HG03108 (cell line): ENCODE measurements around the gene GABRG3.

Experiments used
- ATAC-seq: cut with Tn5 transposase; IDR thresholded peaks from one replicate; pipeline ENCODE4 v1.9.1; 2021; ENCODE audit warnings: moderate library complexity; ENCODE audit not compliant: unreplicated experiment

The GABRG3 gene

DNA sequence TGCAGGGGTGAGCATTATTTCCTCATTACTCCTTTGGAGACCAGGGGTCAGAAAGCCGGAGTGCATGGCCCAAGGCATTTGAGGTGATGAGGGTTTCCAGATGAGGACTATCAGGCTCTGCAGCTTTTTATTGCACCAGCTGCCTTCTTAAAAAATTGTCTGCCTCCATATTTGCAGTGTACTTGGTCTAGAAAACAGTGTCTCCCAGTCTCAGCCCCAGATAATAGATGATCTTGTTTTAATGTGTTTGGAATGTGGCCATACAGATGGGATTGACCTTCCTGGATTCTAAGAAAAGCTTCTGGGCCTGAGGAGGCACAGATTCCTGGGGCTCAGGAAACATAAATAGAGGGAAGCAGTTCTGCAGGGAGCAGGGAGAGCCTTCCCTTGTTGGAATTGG, 123.3 kb downstream of the GABRG3 start:
- ATAC-seq: no peak

DNA sequence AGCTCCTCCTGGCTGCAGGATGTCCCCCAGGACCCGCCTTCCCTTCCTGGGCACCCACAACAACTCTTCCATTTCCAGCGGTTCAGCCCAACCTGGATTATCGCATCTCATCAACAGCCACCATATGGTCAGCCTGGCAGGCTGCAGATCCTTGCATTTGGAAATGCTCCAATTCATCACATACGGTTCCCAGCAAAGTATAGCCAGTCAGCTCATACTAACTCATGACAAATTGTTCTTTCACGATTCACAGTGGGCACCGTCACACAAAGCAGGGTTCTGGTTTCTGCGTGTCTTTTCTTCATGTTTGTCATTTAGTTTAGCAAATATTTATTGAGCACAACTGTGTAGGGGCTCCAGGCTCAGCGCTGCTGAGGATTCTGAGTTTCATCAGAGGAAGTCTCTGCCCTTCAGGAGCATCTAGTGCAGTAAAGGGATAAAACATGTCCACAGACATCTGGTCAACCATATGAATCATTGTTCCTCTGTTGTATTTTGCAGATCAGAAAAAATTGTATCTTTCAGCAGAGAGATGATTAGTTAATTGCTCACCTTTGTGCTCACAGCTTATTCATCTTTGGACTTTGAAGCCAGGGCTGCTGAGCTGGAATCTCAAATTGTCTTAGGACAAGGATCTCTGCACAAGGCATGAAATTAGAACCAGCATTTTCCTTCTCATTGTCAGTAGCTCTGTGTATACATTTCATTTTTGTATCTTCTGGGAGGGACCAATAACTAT, 125.1 kb downstream of the GABRG3 start:
- ATAC-seq: no peak

- ATAC-seq: no peak
Measured at GRCh38 chr15:27097506-27097905, 126.5 kb downstream of the GABRG3 start.

GRCh38 chr15:27101982-27102381, 131.0 kb downstream of the GABRG3 start:
- no peak for ATAC-seq

DNA sequence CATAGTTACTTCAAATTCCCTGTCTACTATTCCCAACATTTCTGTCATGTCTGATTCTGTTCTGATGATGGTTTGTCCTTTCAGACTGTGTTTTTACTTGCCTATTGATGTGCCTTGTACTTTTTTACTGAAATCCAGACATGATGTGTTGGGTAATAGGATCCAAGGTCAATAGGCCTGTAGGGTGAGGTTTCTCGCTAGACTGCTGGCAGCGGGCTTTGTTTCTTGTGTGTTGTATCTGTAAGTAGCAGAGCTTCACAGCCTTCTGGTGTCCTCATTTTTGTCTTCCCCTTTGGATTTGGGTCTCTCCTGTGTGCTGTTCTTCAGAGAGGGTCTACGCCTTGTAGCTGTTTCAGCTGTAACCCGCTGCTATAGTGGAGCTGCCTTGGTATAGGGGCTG, 140.3 kb downstream of the GABRG3 start:
- ATAC-seq: no peak

- no peak for ATAC-seq
Measured at GRCh38 chr15:27114473-27114872, 143.5 kb downstream of the GABRG3 start.

DNA sequence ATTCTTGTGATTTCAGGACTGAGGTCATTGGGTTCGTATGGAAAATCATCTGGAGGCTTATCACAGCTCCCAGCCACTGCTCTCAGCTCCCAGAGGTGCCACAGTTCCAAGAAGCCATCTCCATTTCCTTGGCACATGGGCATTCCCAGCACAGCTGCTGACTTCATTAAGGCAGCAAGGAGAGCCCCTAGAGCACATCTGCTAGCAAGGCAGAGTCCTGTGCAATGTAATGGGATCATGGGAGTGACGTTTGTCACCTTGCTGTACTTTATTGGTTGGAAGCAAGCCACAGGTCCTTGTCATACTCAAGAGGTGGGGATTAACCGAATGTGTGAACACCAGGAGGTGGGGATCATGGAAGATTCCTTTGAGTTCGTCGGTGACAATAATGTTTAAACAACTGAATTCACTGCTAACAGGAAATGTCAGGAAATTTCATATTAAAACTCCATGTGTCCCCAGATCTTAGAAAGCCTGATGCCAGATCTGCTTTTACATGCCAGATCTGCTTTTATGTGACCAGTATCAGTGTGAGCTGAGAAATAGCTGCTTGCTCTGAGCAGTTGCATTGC, 148.8 kb downstream of the GABRG3 start:
- no peak for ATAC-seq

GRCh38 chr15:27121672-27122071, 150.7 kb downstream of the GABRG3 start:
- ATAC-seq: no peak

GRCh38 chr15:27123291-27123690, 152.3 kb downstream of the GABRG3 start:
- ATAC-seq: no peak

DNA sequence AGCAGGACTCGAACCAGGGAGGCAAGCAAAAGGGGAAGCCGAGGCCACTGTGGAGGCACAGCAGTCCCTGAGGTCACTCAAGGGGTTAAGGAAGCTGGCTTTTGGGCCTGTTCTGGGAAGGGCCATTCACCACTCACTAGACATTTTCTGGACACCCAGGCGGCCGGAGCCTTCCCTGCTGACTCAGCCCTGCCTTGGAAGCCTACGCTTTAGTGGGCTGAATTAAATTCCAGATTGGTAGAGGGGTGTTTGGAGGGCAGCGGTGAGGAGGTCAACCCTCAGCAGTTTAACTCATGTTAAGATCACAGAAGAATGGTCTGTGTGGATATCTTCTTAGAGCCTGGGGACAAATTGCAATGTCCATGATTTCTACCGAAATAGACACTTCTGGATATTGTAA, 152.8 kb downstream of the GABRG3 start:
- no peak for ATAC-seq

DNA sequence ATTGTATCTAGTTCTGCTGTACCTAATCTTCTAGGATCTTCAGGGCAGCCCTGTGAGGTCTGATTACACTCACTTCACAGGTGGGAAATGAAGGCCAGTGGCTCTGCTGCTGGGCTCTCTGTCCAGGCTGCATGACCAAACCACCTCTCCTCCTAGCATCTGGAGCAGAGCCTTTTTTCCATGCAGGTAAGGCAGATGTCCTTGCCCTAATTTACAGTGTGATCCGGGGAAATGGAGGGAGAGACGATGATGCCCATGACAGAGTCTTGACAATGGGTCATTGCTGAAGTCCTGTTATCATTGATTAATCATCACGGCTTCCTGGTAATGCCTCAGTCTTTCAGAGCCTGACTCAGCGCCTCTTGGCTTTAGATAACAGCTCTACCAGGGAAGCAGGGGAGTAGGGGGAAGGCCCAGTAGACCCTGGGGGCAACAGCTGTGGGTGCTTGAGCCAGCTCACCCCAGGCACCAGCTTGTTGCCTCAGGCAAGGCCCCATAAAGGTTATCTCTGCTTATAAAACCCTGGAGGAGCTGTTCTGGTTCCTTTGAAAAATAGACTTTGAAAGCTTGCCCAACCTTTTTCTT, 153.4 kb downstream of the GABRG3 start:
- ATAC-seq: no peak

GRCh38 chr15:27125185-27125584, 154.2 kb downstream of the GABRG3 start:
- ATAC-seq: no peak

GRCh38 chr15:27126449-27126848, 155.5 kb downstream of the GABRG3 start:
- no peak for ATAC-seq

- ATAC-seq: no peak
Measured at GRCh38 chr15:27127815-27128570, 157.0 kb downstream of the GABRG3 start.

GRCh38 chr15:27133249-27133648, 162.3 kb downstream of the GABRG3 start:
- no peak for ATAC-seq

DNA sequence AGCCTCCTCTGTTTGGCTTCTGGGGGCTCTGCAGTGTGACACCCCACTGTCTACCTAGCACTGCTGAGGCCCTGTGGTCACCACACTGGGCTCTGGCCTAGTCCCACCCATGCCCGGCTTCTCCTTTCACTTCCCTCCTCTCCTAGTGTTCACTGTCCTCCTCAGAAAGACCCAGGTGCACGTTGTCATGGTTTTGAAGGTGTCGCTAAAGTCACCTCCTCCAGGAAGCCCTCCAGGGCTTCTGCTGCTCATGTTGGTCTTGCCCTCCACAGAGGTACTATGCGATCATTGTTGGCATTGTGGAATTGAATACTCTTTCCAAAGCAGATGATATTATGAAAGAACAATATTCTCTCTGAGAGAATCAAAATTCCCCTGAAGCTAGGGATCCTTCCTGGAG, 163.5 kb downstream of the GABRG3 start:
- ATAC-seq: no peak

DNA sequence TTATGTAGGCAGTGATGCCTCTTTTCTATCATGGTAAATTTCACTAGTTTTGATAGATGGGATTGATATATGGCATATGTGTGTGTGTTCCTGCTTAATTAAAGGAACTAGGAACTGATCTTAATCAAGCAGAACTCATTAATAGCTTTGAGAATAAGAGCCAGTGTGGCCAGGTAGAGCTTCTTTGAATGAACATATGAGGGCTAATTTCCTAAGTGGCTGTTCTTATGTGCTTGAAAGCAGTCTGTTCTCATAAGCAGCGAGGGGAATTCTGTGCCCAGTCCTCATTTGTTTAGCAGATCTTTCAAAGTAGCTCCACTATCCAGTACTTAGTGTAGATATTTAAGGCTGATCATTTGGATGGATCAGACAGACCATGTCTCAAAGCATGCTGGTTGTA, 164.2 kb downstream of the GABRG3 start:
- ATAC-seq: no peak

DNA sequence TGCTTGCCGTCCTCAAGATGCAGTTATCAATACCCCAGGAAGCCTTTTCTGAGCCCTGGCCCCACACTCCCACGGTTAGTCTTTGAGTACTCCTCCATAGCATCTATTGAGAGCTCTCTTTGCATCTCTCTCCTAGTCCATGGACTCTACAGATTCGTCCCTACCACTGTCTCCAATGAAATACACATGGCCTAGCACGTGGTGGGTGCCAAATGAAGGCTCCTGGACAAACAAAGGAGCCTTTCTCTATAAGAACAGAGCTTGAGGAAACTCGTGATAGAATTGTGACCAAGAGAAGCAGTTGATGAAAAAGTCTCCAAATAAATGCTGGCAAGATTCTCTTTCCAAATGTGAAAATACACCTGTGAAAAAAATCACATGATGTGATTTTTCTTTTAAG, 166.1 kb downstream of the GABRG3 start:
- no peak for ATAC-seq

- ATAC-seq: no peak
Measured at GRCh38 chr15:27165590-27165989, 194.6 kb downstream of the GABRG3 start.

GRCh38 chr15:27166917-27167316, 195.9 kb downstream of the GABRG3 start:
- ATAC-seq: no peak

- no peak for ATAC-seq
Measured at GRCh38 chr15:27167738-27168137, 196.8 kb downstream of the GABRG3 start.

GRCh38 chr15:27170851-27171250, 199.9 kb downstream of the GABRG3 start:
- ATAC-seq: no peak
